CD4-positive, alpha-beta T cell treated with Interleukin-6 for 4 hours (primary cell): Measurements from ENCODE around the gene ENTPD7.
"Not testable (repeated sequence)": the region's sequence is repeated elsewhere in the genome, so short reads cannot be mapped to it uniquely, and the experiment has no call there.

Experiments used
- DNase-seq: peaks from one replicate; pipeline ENCODE4 v3.0.0-alpha.2; 2020; ENCODE audit warnings: mixed read lengths

The ENTPD7 gene, protein sequence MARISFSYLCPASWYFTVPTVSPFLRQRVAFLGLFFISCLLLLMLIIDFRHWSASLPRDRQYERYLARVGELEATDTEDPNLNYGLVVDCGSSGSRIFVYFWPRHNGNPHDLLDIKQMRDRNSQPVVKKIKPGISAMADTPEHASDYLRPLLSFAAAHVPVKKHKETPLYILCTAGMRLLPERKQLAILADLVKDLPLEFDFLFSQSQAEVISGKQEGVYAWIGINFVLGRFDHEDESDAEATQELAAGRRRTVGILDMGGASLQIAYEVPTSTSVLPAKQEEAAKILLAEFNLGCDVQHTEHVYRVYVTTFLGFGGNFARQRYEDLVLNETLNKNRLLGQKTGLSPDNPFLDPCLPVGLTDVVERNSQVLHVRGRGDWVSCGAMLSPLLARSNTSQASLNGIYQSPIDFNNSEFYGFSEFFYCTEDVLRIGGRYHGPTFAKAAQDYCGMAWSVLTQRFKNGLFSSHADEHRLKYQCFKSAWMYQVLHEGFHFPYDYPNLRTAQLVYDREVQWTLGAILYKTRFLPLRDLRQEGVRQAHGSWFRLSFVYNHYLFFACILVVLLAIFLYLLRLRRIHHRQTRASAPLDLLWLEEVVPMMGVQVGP

DNA sequence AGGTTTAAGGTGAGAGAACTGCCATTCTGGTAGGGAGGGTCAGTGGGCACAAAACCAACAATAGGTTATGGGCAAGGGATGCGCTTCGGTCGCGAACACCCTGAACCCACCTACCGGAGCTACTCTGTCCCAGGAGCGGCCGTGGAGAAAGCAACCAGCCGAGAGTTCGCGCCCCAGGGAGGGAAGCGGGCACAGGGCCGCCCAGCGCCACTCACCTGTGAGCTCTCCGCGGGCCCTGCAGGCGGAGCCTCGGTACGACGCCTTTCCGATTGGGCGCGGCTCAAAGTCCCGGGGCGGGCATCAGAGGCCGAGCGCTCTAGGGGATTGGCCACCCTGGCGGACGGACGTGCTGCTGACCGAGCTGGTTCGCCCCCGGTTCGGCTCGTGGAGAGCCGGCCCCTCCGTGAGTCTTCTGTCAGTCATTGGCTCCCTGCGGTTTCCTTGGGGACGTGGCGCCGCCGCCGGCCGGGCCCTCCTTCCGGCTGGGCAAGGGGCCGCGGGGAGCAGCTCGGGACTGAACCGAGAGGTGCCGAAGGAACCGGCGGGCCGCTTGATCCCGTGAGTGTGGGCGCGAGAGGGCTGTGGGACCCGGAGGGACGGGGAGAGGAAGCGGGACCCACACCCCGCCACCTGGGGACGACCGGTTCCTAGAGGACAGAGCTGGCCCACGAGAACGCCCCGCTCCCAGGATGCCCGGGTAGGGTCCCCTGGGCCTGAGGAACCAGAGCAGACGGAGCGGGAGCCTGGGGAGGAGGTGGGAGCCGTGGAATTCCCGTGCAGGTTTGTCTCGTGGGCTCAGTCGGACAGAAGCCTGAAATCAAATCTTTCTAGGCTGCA is at the start of gene ENTPD7:
Gene ENTPD7 (plus strand): TSS at position 479 of the 837 bp plus-strand sequence. CDS start 448 bp downstream, outside the sequence.
- peak; percentile 92 for DNase-seq

DNA sequence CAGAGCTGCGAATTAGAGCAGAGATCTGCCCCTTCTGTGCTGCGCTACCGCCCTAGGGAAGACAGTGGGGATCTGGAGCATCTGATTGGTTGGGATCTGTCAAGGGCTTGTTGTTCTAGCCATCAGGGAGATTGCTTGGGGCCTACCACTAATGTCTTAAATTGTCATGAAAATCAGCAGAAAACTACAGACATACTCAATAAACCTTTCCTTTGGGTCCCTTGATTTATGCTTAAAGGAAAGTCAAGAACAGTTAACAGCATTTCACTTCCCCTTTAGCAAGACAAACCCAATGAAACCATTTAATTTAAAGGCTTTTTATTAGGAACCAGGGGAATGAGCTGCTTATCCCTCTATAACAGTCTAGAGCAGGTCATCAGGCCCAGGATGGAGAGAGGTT is 49.1 kb upstream of the ENTPD7 start:
- no peak for DNase-seq

DNA sequence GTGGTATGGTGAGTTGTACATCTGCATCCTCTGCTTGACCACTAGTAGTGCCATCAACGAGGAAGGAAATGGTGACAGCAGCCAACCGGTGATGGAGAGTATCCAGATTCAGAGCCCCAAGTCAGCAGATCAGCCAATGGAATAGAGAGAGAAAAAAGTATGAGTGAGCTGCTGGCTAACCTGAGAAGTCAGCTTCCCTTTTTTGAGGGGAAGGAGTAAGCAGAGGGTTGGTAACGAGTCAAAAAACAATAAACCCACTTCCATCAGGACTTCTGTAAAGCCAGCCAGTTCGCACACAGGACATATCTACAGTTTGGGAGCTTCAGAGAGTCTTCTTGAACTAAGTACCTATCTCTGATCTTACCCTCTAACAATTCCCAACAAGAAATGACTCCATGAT is 48.0 kb upstream of the ENTPD7 start:
- DNase-seq, result no peak

DNA sequence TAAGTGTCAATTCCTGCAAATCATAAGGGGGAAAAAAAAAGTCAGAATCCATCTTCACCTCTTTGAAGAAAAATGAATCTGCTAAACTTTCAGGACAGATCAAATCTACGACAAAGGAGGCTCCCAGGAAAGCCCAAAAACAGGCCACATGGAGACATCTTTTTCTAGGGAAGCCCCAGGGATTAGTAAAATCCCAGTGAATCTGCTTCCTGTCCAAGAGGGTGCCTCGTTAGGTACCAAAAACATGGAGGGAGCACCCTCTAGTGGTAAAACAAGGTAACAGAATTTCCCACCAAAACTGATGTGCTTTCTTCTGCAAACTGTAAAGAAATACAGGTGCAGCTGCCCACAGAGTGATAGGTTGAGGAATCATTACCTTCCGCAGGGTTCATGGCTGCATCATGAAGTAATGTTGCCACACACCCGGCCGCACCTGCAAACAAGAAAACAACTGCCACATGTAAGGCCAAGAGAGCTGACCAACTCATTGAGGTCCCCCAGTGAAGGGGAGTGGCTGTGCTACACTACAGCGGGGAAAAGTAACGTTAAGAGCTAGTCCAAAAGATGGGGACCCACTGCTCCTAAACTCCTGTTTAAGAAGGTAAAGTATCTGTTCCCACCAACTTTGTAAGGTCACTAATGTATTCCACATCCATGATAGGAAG is 47.0 kb upstream of the ENTPD7 start:
- DNase-seq, result peak; percentile 18

DNA sequence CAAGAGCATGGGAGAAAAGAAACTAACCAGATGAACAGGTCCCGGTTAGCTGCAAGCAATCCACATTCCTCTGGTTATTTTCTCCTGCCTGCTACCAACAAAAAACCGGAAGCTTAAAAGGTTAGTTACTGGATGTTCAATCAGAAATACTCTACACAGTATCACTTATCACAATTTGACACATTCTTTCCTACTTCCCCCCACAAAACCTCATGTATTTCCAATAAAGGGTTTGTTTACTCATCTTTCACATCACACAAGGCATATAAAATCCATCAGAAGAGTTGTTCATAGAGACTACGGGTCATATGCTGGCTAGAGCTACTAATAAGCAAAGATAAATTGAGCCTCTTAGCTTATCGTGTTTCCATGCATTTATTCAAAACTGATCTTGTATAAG is 43.9 kb upstream of the ENTPD7 start:
- no peak for DNase-seq

DNA sequence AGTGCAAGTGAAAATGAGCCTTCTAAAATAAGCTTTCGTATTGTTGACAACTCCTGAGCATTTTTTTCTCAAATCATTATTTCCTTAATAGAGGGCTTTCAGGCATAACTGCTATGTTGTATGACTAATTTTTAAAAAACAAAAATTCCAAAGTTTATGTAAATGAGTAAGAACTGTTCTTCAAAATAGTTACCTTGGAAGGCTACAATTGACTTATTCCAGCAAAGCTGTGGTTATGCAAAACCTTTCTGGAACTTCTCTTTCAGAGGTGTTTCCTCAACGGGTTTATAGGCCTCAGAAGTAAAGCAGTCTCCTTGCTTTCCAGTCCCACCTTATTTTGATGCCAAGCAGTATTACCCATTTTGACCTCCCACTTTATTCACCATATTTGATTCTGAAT is 41.6 kb upstream of the ENTPD7 start:
- no peak for DNase-seq

DNA sequence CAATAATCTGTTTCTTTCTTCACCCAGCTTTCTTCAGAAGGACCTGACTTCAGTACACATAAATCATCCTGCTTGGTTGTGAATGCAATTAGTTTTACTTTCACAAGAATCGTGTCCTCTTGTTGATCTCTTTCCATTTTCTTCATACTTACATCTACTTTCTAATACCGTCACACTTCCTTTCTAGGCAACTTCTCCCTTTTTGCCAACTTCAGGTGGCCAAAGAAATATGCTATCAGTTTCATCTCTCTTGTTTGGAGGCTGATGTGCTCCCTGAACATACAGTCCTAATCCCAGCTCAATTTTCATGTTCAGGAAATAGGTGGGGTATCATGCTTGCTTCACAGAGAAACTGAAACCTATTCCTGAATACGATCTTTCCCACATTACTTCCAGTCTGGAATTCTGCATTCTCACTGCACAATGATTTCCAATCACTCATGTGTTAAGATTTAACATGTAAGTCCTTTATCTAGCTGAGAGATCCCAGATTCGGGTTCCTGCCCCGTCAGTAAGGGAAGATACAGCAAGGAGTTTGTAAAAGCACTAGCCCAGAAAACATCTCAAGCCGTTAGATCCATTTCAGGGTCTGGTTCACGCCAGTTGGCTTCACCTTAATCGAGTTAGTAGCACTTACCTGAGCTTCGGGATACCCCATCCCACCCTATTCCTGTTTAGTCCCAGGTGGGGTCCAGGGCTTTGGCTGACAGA is 40.1 kb upstream of the ENTPD7 start:
- no peak for DNase-seq

DNA sequence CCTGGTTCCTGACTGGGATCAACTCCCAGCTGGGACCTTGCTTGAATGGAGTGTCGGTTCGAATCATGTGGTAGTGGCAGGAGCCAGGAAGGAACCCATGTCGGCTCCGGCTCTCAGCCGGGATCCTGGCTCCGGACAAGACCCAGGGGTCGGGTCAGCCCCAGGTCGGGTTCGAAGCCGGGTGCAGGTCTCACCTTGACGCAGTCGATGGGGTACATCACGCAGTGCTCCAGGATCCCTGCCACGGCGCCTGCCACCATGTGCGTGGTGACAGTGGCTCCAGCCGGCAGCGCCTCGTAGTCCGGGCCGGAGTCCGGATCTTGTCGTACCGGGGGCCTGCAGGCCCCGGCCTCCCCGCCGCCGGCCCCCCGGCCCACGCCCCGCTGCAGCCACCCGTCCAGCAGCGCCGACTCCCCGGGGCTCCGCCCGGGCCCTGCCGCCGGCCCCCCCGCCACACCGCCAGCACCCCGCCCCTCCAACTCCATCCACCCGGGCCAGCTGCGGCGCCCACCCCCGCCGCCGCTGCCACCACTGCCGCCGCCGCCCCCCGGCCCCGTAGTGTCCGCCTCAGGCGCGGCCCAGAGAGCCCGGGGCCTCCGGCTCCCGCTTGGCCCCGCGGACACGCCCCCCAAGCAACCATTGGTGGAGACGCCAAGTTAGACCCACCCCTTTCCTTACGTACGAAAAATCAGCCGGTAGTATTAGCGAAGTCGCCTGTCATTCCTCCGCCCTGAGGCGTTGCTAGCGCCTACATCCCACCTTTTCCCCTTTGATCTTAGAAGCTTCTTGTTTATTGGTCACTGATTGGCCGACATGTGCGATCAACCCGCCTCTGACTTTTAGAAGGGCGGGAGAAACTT is 39.2 kb upstream of the ENTPD7 start, which contains the start of gene SLC25A28:
Gene SLC25A28 (minus strand): TSS at position 589 of the 860 bp plus-strand sequence. CDS start 104 bp downstream, at position 485.
- DNase-seq, result peak; percentile 94

DNA sequence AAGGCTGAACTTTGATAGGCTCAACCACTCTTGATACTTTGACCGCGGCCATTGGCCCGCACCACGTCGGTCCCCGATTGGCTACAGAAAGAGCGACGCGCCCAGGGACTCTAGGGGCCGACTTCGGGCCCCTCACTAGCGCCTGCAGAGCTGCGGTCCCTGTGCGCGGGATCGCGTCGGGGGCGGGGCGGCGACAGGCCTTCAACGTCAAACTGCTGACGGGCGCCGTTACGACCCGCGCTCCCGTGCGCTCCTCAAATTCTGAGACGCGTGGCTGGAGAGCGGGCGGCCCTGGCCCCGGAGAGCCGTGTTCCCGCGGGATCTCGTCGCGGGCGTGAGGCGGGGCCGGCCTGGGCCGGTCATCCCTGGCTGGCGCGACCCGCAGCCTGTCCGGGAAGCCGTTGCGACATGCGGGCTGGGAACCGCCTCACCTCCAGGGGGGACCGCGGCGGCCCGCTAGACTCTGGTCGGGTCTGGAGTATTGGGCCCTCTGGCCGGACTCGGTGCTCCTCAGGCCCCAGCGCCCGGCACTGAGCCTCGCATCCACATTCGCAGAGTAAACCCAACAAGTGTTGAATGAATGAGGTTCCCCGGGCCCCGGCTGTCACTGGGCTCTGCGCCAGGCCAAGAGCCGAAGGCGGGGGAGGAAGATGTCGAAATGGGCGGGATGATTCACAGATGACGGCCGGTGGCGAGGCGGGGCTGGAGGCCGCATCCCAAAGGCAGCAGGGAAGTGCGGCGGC is 38.4 kb upstream of the ENTPD7 start:
- peak; percentile 93 for DNase-seq

DNA sequence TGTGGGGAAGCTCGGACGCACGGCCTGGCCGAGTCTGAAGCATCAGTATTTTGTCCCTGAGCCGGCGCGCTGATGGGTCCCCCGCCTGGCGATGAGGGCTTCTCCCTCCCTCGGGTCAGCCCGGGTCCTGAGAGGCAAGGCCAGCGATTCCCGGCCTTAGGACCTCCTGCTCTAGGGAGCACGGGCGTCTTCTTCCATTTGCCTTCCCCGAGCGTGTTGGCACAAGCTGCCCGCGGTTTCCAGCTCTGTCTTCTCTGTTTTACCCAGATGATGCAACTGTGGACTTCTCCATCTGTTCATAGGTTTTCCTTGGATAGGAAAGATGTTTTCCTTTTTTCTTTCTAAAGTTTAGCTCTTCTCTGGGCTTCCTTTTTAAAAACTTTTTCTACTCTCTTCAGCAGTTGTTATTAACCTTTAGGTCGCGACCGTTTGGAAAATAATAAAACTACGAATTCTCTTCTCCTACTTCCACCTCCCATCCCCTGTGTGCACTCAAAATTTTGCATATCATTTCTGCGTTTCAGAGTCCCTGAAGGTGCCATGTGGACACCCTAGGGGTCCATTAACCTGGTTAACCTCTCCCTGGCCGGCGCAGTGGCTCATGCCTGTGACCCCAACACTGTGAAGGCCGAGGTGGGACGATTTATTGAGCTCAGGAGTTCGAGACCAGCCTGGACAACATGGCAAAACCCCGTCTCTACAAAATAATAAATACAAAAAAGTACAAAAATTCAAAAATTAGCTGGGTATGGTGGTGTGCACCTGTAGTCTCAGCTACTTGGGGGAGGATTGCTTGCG is 37.7 kb upstream of the ENTPD7 start:
- DNase-seq, result no peak

DNA sequence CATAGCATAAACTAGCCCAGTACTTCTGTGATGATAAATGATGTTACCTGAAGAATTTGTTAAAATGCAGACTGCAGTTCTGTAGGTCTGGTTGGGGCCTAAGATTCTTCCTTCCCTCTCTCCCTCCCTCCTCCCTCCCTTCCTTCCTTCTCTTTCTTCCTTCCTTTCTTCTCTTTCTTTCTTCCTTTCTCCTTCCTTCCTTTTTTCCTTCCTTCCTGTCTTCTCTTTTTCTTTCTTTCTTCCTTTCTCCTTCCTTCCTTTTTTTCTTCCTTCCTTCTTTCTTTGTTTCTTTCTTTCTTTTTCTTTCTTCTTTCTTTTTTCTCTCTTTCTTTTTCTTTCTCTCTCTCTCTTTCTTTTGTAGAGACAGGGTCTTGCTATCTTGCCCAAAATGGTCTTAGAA is 35.4 kb upstream of the ENTPD7 start:
- DNase-seq, result no peak

DNA sequence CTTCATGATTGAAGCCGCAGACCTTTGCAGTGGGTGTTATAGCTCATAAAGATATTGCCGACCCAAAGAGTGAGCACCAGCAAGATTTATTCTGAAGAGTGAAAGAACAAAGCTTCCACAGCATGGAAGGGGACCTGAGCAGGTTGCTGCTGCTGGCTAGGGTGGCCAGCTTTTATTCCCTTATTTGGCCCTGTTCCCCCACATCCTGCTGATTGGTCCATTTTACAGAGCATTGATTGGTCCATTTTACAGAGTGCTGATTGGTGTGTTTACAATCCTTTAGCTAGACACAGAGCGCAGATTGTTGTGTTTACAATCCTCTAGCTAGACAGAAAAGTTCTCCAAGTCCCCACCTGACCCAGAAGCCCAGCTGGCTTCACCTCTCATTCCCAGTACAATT is 34.2 kb upstream of the ENTPD7 start:
- not testable (repeated sequence) for DNase-seq

DNA sequence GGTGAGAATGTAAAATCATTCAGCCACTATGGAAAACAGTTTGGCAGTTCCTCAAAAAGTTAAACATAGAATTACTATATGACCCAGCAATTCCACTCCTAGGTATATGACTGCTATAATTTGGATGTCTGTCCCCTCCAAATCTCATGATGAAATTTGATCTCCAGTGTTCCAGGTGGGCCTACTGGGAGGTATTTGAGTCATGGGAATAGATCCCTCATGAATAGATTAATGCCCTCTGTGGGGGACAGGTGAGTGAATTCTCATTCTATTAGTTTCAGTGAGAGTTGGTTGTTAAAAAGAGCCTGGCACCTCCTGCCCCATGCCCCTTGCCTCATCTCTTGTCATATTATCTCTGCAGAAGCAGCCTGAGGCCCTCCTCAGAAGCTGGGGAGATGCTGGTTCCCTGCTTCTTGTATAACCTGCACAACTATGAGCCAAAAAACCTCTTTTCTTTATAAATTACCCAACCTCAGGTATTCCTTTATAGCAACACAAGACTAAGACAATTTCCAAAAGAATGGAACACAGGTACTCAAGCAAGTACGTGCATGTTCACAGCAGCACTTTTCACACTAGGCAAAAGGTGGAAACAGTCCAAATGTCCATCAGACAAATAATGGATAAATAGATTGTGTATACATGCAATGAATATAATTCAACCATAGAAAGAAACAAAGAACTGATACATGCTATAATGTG is 30.2 kb upstream of the ENTPD7 start:
- DNase-seq, result no peak

DNA sequence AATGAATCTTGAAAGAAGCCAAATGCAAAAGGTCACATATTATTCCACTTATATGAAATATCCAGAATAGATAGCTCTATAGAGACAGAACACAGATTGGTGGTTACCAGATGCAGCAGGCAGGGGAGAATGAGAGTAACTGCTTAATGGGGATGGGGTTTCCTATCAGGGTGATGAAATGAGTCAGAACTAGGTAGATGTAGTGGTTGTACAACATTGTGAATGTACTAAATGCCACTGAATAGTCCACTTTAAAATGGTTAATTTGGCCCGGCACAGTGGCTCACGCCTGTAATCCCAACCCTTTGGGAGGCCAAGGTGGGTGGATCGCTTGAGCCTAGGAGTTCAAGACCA is 29.7 kb upstream of the ENTPD7 start:
- DNase-seq, result no peak

DNA sequence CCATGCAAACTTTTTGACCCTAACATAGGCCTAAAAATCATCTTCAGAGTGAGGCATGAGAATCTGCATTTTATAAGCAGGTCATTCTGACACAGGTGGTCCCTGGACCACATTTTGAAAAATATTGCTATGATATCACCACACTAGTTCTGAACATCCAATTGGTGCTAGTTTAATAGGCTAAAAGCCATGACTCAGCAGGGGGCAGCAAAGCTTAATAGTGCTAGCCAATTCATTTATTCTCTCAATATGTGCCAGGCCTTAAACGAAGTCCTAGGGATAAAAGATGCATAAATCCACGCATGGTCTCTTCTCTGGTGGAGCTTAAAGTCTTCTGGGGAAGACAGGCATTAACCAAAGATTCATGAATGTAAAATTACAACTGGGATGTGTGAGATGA is 28.9 kb upstream of the ENTPD7 start:
- peak; percentile 19 for DNase-seq

DNA sequence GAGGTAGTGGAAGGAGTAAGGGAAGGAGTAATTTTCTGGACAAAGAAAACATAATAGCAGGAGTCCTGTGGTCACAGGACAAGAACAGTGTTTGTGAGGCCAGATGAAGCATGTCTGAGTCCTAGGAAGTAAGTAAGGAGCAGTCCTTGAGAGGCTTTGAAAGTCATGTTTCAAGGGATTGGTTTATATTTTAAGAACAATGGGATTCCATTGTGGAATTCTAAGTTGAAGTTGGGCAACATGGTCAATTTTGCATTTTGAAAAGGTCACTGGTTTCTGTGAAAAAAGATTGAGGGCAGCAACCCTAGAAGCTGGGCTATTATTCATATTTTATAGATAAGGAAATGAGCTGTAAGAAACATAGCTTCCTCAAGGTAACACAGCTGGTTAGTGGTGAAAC is 28.3 kb upstream of the ENTPD7 start:
- no peak for DNase-seq

DNA sequence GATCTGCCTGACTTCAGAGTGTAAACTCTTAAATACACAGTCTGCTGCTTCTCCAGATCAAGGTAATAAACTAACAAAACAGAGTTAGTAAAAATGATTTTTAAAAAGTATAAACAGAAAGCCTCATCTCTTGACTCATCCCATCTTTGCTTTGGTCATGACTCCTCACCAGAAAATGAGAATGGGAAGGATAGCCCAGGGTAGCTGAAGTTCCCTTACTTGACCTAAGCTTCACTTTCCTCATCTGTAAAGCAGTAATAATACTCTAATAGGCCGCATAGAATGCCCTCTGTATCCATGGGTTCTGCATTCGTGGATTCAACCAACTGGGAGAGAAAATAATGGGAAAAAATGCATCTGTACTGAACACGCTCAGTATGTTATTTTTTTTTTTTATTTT is 27.8 kb upstream of the ENTPD7 start:
- DNase-seq, result no peak

DNA sequence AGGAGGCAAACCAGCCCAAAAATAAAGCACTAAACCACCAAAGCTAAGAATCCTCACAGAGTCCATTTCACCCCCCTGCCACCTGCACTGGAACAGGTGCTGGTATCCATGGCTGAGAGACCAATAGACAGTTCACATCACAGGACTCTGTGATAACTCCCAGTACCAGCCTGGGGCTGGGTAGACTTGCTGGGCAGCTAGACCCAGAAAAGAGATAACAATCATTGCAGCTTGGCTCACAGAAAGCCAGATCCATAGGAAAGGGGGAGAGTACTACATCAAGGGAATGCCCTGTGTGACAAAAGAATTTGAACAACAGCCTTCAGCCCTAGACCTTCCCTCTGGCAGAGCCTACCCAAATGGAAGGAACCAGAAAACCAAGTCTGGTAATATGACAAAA is 25.5 kb upstream of the ENTPD7 start:
- no peak for DNase-seq

DNA sequence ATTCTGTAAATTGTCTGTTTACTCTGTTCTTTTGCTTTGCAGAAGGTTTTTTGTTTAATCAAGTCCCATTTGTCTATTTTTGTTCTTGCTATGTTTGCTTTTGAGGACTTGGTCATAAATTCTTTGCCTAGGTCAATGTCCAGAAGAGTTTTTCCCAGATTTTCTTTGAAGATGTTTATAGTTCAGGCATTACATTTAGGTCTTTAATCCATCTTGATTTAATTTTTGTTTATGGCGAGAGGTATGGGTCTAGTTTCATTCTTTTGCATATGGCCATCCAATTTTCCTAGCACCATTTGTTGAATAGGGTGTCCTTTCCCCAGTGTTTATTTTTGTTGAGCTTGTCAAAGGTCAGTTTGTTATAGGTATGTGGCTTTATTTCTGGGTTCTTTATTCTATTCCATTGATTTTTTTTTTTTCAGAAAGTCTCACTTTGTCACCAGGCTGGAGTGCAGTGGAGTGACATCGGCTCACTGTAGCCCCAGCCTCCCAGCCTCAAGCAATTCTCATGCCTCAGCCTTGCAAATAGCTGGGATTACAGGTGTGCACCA is 11.6 kb upstream of the ENTPD7 start:
- no peak for DNase-seq
